ENCODE data around the gene RSAD1. TPM values are rescaled to one million over a fixed set of nuclear protein-coding genes. Genes with fewer than 3 reads are reported as not detected.
A peak's percentile ranks its signal among the peaks of the same experiment; 100 is the strongest.

The RSAD1 gene
- total RNA-seq, 1 donor = 25.8 TPM

DNA sequence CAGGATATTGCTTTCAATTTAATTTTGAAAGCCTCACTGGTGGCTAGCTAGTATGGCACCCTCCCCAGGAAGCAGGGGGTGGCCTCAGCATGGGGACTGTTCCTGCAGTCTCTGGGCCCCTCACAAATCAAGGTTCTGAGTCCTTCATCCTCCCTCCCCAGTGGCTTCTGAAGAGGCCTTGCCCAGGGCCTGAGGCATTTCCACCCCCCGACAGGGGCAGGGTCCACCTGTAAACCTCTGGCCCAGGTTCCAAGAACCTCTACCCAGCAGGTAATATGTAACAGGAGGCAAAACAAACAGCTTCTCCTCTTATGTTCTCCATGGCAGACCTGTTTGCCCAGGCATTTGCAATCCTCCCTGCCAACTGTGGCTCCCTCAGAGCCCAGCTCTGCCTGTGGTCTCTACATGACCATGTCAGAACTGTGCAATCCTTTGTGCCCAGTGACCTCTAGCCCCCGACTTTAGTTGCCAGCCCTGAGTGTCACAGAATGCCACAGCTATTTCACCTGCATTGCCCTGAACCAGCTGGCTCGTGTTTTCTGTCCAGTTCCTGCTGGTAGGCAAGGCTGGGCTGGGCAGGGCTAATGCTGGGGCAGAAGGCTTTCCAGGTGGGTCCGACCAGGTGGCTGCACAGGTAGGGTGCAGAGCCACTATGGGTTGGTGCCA, 38.4 kb upstream of the RSAD1 start:
- H3K4me3 ChIP-seq (ENCODE audit: low read depth, low read length) = no peak overlapping the region
- TF ChIP-seq, protein P1, sequence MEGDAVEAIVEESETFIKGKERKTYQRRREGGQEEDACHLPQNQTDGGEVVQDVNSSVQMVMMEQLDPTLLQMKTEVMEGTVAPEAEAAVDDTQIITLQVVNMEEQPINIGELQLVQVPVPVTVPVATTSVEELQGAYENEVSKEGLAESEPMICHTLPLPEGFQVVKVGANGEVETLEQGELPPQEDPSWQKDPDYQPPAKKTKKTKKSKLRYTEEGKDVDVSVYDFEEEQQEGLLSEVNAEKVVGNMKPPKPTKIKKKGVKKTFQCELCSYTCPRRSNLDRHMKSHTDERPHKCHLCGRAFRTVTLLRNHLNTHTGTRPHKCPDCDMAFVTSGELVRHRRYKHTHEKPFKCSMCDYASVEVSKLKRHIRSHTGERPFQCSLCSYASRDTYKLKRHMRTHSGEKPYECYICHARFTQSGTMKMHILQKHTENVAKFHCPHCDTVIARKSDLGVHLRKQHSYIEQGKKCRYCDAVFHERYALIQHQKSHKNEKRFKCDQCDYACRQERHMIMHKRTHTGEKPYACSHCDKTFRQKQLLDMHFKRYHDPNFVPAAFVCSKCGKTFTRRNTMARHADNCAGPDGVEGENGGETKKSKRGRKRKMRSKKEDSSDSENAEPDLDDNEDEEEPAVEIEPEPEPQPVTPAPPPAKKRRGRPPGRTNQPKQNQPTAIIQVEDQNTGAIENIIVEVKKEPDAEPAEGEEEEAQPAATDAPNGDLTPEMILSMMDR (IDR thresholded peaks at IDR 0.05; ENCODE audit: insufficient read depth, low read length) = no peak
- no peak for DNase-seq (ENCODE audit: low read depth)

DNA sequence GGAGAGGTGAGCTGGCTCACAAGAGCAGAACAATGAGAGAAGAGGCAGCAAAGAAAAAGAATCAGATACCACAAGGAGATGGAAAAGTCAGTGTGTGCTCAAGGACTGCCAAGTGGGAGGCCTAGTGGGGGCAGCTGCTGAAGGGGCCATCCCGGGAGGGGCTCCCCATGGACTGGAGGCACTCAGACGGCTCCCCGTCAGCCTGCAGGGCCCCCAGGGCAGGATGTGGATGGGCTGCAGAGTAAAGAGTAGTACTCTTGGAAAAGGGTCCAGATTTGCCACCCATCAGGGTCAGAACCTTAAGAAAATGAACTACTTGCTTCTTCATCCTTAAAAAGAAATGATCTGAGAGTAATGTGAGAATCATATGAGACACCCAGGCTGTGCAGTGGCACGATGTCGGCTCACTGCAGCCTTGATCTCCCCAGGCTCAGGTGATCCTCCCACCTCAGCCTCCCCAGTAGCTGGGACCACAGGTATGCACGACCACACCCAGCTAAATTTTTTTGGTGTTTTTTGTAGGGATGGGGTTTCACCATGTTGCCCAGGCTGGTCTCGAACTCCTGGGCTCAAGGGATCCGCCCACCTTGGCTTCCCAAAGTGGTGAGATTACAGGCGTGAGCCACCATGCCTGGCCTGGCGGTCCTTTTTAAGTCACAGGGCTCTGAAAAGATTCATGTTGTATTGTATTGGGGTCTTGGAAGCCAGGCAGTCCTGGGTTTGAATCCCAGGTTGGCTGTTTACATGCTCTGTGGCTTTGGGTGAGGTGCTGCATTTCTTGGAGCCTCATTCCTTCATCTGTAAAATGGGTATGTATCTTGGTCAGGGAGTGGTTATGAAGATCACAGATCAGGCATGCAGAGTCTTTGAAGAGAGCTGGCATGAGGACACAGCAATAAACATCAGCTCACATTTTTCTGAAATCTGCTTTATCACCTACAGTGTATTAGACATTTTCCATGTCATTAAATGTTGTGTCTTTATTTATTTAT, 37.5 kb upstream of the RSAD1 start:
- no peak for DNase-seq (ENCODE audit: low read depth)
- H3K4me3 ChIP-seq (ENCODE audit: low read depth, low read length) = no peak overlapping the region
- TF ChIP-seq, protein P1 (IDR thresholded peaks at IDR 0.05; ENCODE audit: insufficient read depth, low read length) = no peak

DNA sequence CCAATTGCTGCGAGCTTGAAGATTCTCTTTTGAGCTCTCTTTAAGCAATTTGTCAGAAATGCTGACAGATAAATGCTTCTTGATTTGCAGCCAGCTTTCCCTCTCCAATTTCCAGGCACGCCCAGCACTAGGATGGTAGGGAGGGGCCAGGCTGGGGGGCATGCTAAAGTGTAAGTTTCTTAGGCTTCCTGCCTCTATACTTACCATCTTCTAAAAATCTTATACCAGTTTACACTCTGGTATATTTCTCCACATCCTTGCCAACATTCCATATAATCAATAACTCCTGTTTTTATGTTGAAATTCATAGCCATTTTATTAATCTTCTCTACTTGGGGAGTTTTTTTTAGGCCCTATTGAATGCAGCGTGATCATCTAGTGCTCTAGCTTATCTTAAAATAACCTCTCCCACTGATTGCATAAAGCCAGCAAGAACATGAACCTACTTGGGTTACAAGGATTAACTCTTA, 35.1 kb upstream of the RSAD1 start:
- no peak overlapping the region for H3K4me3 ChIP-seq (ENCODE audit: low read depth, low read length)
- TF ChIP-seq, protein P1 (IDR thresholded peaks at IDR 0.05; ENCODE audit: insufficient read depth, low read length) = no peak
- DNase-seq (ENCODE audit: low read depth) = peak; percentile 66

DNA sequence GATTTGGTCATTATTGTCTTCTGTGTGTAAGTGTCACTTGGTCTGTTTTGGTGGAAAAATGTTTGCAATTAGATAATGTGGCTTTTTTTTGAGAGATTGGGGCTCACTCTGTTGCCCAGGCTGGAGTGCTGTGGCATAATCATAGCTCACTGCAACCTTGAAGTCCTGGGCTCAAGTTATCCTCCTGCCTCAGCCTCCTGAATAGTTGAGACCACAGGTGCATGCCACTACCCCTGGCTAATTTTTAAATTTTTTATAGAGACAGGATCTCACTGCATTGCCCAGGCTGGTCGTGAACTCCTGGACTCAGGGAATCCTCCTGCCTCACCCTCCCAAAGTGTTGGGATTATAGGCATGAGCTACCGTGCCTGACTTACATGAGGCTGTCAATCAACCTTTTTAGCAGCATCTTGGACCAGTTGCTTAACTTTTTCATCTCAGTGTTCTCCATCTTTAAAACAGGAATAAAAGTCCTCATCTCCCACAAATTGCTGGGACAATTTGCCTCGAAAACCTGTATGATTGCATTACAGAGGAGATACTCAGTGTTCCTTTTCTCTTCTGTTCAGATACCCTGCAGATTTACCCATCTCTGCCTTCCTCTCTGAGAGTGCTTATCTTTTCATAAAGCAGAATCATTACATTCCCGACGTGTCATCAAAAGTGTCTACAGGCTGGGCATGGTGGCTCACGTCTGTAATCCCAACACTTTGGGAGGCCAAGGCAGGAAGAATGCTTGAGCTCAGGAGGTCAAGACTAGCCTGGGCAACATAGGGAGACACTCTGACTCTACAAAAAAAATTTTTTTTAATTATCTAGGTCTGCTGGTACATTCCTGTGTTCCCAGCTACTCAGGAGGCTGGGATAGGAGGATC, 33.6 kb upstream of the RSAD1 start:
- no peak overlapping the region for H3K4me3 ChIP-seq (ENCODE audit: low read depth, low read length)
- TF ChIP-seq, protein P1 (IDR thresholded peaks at IDR 0.05; ENCODE audit: insufficient read depth, low read length) = no peak
- DNase-seq (ENCODE audit: low read depth) = no peak

DNA sequence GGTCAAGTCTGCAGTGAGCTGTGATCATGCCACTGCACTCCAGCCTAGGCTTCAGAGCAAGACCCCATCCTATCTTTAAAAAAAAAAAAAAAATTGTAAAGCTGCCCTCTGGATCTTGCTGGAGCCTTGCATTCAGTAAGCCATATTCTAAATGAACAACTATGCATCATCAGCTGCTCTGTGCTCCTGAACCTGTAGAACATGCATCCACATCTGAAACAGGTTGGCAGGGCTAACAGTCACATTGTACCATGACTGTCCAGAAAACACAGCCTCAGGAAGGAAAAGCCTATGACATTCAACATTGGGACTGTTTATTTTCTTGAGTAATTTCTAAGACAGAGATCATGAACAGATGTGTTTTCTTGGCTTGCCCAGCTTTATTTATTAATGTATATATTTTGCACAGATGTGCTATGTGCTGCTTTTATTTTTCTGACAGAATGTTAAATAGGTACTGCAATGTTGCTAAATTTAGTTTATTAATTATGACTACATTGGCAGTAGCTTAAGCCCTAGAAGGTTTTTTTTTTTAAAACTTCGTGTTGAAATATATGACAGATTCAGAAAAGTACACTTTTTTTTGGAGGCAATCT, 32.8 kb upstream of the RSAD1 start:
- H3K4me3 ChIP-seq (ENCODE audit: low read depth, low read length) = no peak overlapping the region
- no peak for DNase-seq (ENCODE audit: low read depth)
- TF ChIP-seq, protein P1 (IDR thresholded peaks at IDR 0.05; ENCODE audit: insufficient read depth, low read length) = no peak
